Mucosa of stomach (tissue), 1 donor: Measurements from ENCODE around the gene GMDS.

Source experiments
- H3K27me3 ChIP-seq: one replicate; pipeline ENCODE4 v1.7.0; 2013; ENCODE audit warnings: mild to moderate bottlenecking, low read length; ENCODE audit not compliant: control insufficient read depth, insufficient read depth
- H3K36me3 ChIP-seq: one replicate; pipeline ENCODE4 v1.7.0; 2013; ENCODE audit warnings: low read length; ENCODE audit not compliant: control insufficient read depth, insufficient read depth
- H3K4me1 ChIP-seq: one replicate; pipeline ENCODE4 v1.7.0; 2013; ENCODE audit warnings: mild to moderate bottlenecking, low read length; ENCODE audit not compliant: control insufficient read depth, insufficient read depth
- H3K4me3 ChIP-seq: one replicate; pipeline ENCODE4 v1.7.0; 2013; ENCODE audit warnings: low read length
- H3K9ac ChIP-seq: one replicate; pipeline ENCODE4 v1.7.0; 2013; ENCODE audit warnings: mild to moderate bottlenecking, low read length, moderate library complexity
- H3K9me3 ChIP-seq: one replicate; pipeline ENCODE4 v1.7.0; 2013; ENCODE audit warnings: mild to moderate bottlenecking, low read length, moderate library complexity; ENCODE audit not compliant: control insufficient read depth
- donor health status: Pancreatic carcinoma.

Gene GMDS

DNA sequence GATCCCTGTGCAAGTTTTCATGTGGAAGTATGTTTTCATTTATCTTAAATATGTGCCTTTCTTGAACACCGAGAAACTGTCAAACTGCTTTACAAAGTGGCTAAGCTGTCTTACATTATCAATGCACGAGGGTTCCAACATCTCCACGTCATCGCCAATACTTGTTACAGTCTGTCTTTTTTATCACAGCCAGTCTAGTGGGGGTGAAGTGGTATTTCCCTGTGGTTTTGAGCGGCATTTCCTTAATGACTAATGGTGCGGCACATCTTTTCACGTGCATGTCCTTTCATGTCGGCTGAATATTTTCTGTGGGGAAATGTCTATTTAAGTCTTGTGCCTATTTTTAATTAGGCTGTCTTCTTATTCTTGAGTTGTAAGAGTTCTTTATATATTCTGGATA is 355.3 kb downstream of the GMDS start:
- H3K4me1 ChIP-seq: peaks cover 11% of the 10 kb centered on the region
- no peak overlapping the region for H3K9ac ChIP-seq
- no peaks in the 10 kb centered on the region for H3K9me3 ChIP-seq
- H3K27me3 ChIP-seq: no peaks in the 10 kb centered on the region
- H3K4me3 ChIP-seq: no peak overlapping the region
- no peaks in the 10 kb centered on the region for H3K36me3 ChIP-seq

- Histone ChIP-seq H3K9me3 (no peaks in the 10 kb centered on the region), H3K27me3 (no peaks in the 10 kb centered on the region), H3K36me3 (no peaks in the 10 kb centered on the region), H3K4me1 (no peaks in the 10 kb centered on the region), H3K9ac (no peak overlapping the region), H3K4me3 (no peak overlapping the region)
Observed at GRCh38 chr6:1885576-1886011, 359.8 kb downstream of the GMDS start.

- Histone ChIP-seq H3K27me3 (no peaks in the 10 kb centered on the region), H3K36me3 (no peaks in the 10 kb centered on the region), H3K9me3 (no peaks in the 10 kb centered on the region), H3K9ac (no peak overlapping the region), H3K4me3 (no peak overlapping the region), H3K4me1 (no peaks in the 10 kb centered on the region)
Observed at GRCh38 chr6:1884313-1884712, 361.1 kb downstream of the GMDS start.

- H3K9me3 ChIP-seq: no peaks in the 10 kb centered on the region
- H3K27me3 ChIP-seq: no peaks in the 10 kb centered on the region
- H3K9ac ChIP-seq: no peak overlapping the region
Observed at GRCh38 chr6:1878330-1878729, 367.1 kb downstream of the GMDS start.

GRCh38 chr6:1873781-1874180 is 371.6 kb downstream of the GMDS start:
- Histone ChIP-seq H3K9me3 (no peaks in the 10 kb centered on the region), H3K4me3 (no peak overlapping the region), H3K9ac (no peak overlapping the region), H3K4me1 (peaks cover 4% of the 10 kb centered on the region), H3K27me3 (no peaks in the 10 kb centered on the region), H3K36me3 (no peaks in the 10 kb centered on the region)

More at GRCh38 chr6:1878330-1878729, 367.1 kb downstream of the GMDS start:
- Histone ChIP-seq H3K4me3 (no peak overlapping the region), H3K36me3 (no peaks in the 10 kb centered on the region), H3K4me1 (no peaks in the 10 kb centered on the region)

DNA sequence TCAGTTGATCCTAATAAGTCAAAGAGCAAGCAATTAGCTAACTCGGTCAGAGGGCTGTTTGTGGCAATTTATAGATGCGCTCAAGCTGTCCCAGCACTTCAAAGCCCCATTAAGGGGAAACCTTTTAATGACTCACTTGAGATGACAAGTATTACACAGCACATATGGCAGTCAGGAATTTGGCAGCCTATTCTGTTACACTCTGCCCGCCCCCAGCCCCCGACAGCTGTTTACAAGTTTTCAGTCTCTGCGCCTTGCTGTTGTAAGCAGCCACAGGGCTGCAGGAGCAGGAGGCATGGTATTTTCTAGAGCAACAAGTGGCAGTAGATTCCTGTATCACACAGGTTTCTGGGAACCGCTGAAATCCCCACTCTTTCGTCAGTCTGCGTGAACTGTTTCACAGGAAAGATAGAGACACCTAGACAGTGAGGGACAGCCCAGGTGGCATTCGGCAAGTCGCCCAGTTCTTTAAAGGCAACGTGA is 372.7 kb downstream of the GMDS start:
- Histone ChIP-seq H3K4me3 (no peak overlapping the region), H3K27me3 (no peaks in the 10 kb centered on the region), H3K9me3 (no peaks in the 10 kb centered on the region), H3K9ac (no peak overlapping the region), H3K4me1 (peaks cover 4% of the 10 kb centered on the region), H3K36me3 (no peaks in the 10 kb centered on the region)

DNA sequence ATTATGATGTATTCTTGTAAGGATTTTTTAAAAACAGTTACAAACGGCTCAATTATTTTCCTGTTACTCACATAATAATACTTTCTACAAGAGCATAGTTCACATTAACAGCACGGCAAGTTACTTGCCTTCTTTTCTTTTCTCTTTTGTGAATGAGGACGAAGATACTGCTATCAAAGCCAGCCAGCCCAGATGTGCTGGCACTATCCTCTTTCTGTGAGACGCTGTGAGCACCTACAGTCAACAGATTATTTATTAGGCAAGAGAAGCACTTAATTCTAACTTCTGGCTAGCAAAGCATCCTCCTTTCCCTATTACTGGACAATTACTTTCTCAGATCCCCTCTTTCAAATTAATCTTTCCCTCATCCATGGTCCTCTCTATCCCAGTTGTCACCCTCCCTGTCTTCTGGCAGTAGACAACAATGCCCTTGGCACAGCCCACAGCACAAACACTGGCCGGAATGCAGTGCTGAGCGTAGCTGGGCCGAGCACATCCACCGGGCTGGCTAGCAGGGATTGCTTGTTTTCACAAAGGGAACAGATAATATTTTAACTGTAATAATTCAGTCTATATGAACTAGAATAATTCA is 373.6 kb downstream of the GMDS start:
- Histone ChIP-seq H3K36me3 (no peaks in the 10 kb centered on the region), H3K27me3 (no peaks in the 10 kb centered on the region), H3K4me3 (no peak overlapping the region), H3K9me3 (no peaks in the 10 kb centered on the region), H3K9ac (no peak overlapping the region), H3K4me1 (peaks cover 4% of the 10 kb centered on the region)

DNA sequence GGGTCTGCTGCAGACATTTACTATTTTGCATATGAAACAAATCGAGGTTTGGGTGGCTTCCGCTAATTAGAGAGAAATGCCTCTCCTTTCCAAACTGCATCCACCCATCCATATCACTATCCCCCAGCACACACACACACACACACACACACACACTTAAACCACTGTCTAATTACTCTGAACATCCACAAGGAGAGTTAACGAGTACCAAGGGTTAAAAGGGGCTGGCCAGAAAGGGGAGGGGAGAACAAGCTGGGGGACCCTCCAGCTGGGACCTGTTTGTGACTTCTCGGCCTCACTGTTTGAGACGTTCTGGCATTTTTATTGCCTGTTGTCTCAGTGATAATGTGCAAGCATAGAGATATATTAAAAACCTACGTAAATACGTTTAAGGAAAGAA is 374.5 kb downstream of the GMDS start:
- Histone ChIP-seq H3K4me3 (no peak overlapping the region), H3K9ac (no peak overlapping the region), H3K36me3 (no peaks in the 10 kb centered on the region), H3K9me3 (no peaks in the 10 kb centered on the region), H3K4me1 (peaks cover 10% of the 10 kb centered on the region), H3K27me3 (no peaks in the 10 kb centered on the region)

- H3K36me3 ChIP-seq: no peaks in the 10 kb centered on the region
- no peak overlapping the region for H3K4me3 ChIP-seq
- no peaks in the 10 kb centered on the region for H3K27me3 ChIP-seq
- peaks cover 15% of the 10 kb centered on the region for H3K4me1 ChIP-seq
- H3K9ac ChIP-seq: no peak overlapping the region
- no peaks in the 10 kb centered on the region for H3K9me3 ChIP-seq
Observed at GRCh38 chr6:1870251-1870650, 375.2 kb downstream of the GMDS start.

- Histone ChIP-seq H3K4me1 (peaks cover 15% of the 10 kb centered on the region), H3K9me3 (no peaks in the 10 kb centered on the region), H3K27me3 (no peaks in the 10 kb centered on the region), H3K9ac (no peak overlapping the region), H3K4me3 (no peak overlapping the region), H3K36me3 (no peaks in the 10 kb centered on the region)
Observed at GRCh38 chr6:1869769-1870168, 375.6 kb downstream of the GMDS start.

- Histone ChIP-seq H3K9ac (no peak overlapping the region), H3K4me1 (peaks cover 15% of the 10 kb centered on the region), H3K4me3 (no peak overlapping the region), H3K27me3 (no peaks in the 10 kb centered on the region), H3K36me3 (no peaks in the 10 kb centered on the region), H3K9me3 (no peaks in the 10 kb centered on the region)
Observed at GRCh38 chr6:1869308-1869707, 376.1 kb downstream of the GMDS start.

DNA sequence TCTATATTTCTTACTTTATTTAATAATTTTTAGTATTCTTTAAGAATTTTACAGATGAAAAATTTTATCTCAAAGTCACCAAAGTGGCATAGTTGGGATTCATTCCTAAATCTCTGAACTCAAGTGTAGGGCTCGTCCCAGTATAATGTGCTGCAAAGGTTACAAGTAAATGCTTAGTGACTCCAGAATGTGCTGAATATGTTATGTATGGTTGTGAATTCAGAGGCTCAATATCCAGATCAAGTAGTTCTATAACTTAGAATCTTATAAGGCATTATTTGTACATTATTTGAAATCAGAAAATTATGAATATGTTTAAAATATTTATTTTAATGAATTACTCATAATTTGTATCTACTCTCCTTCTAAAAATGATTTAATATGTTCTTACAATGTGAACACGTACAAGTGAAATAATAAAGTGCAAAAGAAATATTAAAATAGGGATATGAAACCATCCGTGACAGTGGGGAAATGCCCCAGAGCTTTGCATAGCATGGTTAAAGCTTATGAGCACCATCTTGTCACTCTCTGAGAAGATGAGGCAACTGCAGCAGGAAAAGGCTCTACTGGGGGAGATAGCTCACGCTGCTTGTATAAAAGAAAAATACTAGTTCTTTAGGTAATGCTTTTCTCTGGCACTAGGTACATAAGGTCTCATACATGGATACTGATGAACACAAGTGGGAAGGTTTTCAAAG is 376.7 kb downstream of the GMDS start:
- Histone ChIP-seq H3K9ac (no peak overlapping the region), H3K27me3 (no peaks in the 10 kb centered on the region)

More for the DNA sequence above, 376.7 kb downstream of the GMDS start:
- Histone ChIP-seq H3K9me3 (no peaks in the 10 kb centered on the region), H3K4me1 (peaks cover 15% of the 10 kb centered on the region), H3K36me3 (no peaks in the 10 kb centered on the region), H3K4me3 (no peak overlapping the region)
